ENCODE data around the gene SPHK2.

GRCh38 chr19:48587387-48587786 is 31.9 kb upstream of the SPHK2 start:
- TF ChIP-seq, protein P1, sequence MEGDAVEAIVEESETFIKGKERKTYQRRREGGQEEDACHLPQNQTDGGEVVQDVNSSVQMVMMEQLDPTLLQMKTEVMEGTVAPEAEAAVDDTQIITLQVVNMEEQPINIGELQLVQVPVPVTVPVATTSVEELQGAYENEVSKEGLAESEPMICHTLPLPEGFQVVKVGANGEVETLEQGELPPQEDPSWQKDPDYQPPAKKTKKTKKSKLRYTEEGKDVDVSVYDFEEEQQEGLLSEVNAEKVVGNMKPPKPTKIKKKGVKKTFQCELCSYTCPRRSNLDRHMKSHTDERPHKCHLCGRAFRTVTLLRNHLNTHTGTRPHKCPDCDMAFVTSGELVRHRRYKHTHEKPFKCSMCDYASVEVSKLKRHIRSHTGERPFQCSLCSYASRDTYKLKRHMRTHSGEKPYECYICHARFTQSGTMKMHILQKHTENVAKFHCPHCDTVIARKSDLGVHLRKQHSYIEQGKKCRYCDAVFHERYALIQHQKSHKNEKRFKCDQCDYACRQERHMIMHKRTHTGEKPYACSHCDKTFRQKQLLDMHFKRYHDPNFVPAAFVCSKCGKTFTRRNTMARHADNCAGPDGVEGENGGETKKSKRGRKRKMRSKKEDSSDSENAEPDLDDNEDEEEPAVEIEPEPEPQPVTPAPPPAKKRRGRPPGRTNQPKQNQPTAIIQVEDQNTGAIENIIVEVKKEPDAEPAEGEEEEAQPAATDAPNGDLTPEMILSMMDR (IDR thresholded peaks at IDR 0.05): no peak
- TF ChIP-seq POLR2A (IDR thresholded peaks at IDR 0.05): no peak

Measured in gastroesophageal sphincter (tissue), 3 donors.